Fibroblast of pulmonary artery (primary cell): Measurements from ENCODE around the gene BGLAP.

Experiments
- DNase-seq: peaks from one replicate; pipeline ENCODE4 v3.0.0-alpha.2; 2010; ENCODE audit warnings: low read depth
- H3K4me3 ChIP-seq: replicated peaks from 2 replicates; pipeline ENCODE4 v1.5.1; 2011; ENCODE audit warnings: low read depth, mild to moderate bottlenecking, control low read depth, low read length, moderate library complexity
- TF ChIP-seq, protein P1 (sequence below): IDR thresholded peaks from 2 replicates; pipeline ENCODE4 v1.5.1; 2011; ENCODE audit warnings: mild to moderate bottlenecking, control low read depth, low read length, inconsistent platforms; ENCODE audit errors: missing control alignments

Gene BGLAP

DNA sequence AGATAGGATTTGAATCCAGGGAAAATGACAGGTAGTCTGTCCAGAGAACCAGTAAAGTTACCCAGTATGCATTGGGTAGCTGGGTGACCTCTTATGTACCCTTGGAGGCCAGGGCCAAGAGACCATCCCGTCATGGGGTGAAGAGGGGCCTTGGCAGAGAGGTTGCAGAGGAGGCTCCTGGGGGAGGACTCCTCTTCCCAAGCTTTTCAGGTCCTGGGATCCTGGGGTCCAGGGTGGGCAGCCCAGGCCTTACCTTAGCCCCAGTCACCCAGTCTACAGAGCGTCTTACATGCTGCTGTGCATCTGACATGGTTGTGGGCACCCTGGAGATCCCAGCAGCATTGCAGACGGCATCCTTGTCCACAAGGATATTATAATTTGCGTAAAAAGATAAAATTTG is 15.2 kb upstream of the BGLAP start:
- TF ChIP-seq, protein P1, sequence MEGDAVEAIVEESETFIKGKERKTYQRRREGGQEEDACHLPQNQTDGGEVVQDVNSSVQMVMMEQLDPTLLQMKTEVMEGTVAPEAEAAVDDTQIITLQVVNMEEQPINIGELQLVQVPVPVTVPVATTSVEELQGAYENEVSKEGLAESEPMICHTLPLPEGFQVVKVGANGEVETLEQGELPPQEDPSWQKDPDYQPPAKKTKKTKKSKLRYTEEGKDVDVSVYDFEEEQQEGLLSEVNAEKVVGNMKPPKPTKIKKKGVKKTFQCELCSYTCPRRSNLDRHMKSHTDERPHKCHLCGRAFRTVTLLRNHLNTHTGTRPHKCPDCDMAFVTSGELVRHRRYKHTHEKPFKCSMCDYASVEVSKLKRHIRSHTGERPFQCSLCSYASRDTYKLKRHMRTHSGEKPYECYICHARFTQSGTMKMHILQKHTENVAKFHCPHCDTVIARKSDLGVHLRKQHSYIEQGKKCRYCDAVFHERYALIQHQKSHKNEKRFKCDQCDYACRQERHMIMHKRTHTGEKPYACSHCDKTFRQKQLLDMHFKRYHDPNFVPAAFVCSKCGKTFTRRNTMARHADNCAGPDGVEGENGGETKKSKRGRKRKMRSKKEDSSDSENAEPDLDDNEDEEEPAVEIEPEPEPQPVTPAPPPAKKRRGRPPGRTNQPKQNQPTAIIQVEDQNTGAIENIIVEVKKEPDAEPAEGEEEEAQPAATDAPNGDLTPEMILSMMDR, result no peak
- H3K4me3 ChIP-seq, result no peak overlapping the region
- no peak for DNase-seq

DNA sequence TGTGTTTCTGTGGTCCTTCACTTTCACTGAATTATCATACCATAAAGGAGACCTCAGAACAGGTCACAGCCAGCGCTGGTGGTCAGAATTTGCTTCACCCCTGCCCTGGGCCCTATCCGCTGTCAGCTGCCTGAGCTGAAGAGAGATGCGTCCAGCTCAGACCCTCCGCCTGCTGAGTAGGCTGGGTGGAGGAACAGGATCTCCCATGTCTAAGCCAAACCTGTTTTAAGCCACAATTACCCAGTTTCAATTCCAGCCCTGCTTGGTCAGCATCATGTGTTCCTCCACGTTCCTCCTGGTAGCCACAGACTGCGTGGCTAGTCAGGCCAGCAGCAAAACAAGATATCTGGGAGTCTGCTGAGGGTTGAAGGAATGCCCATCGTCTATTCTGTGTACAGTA is 13.5 kb upstream of the BGLAP start:
- no peak for DNase-seq
- TF ChIP-seq, protein P1, result no peak
- no peak overlapping the region for H3K4me3 ChIP-seq

DNA sequence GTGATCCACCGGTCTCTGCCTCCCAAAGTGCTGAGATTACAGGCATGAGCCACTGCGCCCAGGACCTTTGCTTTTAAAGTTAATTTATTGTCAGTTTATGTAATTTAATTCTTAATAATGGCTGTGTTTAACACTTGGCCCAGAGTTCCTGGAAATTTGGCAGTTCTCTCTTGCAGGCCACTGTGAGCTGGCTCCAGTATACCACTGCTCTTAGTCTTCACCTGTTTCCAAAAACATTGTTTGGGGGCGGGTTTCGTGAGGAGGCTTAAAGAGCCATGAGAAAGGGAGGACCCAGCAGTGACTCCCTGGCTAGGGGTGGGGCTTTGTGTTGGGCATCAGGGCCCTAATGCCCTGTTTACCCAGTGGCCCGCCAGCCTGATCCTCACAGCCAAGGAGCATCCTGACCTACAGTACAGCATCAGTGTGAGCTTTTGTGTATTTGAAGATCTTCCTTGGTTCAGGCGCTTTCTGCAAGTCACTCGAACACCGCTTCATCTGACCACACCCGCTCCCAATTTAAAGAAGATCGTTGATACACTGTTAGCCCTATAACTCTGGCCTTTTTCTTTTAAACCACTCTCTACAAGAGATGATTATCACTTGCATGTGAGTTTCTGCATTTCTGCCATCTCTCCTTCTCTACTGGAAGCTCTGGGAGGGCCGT is 12.0 kb upstream of the BGLAP start:
- TF ChIP-seq, protein P1, result no peak
- DNase-seq, result no peak
- no peak overlapping the region for H3K4me3 ChIP-seq

DNA sequence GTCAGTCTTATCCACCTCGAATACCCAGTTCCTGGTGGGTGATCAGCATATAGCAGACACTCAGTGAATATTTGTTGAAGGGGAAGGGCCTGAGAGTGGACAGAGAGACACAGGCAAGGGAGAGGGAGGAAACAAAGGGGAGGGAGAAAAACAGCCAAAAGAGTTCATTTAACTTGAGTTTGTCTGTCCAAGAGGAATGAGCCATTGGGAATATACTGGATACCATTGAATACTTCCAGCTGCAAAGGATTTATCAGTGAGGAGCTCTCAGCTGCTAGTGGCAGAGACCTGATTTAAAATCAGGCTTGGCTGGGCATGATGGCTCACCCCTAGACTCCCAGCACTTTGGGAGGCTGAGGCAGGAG is 11.5 kb upstream of the BGLAP start:
- no peak for DNase-seq
- TF ChIP-seq, protein P1, result no peak
- no peak overlapping the region for H3K4me3 ChIP-seq

DNA sequence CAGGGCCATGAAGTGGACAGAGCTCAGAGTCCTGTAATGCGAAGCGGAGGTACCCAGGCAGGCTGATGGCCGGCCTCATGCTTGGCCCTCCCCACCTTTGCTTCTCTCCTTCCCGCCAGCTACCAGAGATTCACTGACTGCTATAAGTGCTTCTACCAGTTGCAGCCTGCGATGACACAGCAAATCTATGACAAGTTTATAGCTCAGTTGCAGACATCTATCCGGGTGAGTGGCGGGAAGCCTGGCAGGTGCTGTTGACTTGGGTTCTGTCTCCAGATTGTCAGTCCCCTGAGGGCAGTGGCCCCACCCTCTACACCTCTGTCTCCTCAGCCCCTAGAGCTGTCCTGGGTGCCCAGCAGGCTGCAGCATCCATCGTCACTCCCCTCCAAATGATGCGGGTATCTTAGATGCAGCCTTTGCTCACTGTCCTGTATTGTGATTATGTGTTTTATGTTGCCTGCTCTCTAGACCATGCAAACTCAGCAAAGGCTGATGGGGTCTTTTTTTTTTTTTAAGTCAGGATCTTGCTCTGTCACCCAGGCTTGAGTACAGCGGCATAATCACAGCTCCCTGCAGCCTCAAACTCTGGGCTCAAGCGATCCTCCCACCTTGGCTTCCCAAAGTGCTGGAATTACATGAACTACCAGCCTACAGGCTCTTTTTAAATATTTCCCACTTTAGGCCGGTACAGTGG is 9.6 kb upstream of the BGLAP start:
- H3K4me3 ChIP-seq, result no peak overlapping the region
- DNase-seq, result no peak
- TF ChIP-seq, protein P1, result no peak

DNA sequence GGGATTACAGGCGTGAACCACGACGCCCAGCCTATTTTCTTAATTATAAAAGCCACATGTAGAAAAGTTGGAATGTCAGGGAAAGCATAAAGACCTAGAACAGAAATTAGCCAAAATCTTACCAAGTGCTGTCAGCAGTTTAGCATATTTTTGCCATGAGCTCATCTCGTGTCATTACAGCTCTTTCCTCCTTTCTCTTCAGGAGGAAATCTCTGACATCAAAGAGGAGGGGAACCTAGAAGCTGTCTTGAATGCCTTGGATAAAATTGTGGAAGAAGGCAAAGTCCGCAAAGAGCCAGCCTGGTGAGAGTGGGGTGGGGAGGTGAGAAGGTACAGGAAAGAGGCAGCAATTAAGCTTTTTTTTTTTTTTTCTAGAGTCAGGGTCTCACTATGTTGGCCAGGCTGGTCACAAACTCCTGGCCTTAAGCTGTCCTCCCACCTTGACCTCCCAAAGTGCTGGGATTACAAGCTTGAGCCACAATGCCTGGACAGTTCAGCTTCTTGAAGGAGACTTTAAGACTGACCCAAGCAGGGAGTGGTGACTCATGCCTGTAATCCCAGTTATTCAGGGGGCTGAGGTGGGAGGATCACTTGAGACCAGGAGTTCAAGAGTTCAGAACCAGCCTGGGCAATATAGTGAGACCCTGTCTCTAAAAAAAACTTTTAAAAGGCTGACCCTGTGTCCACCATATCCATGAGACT is 8.4 kb upstream of the BGLAP start:
- TF ChIP-seq, protein P1, result no peak
- peak; percentile 86 for DNase-seq
- H3K4me3 ChIP-seq, result no peak overlapping the region
